ENCODE data around the gene RGS6.
"Not testable (repeated sequence)": the region's sequence is repeated elsewhere in the genome, so short reads cannot be mapped to it uniquely, and the experiment has no call there.

Gene RGS6

DNA sequence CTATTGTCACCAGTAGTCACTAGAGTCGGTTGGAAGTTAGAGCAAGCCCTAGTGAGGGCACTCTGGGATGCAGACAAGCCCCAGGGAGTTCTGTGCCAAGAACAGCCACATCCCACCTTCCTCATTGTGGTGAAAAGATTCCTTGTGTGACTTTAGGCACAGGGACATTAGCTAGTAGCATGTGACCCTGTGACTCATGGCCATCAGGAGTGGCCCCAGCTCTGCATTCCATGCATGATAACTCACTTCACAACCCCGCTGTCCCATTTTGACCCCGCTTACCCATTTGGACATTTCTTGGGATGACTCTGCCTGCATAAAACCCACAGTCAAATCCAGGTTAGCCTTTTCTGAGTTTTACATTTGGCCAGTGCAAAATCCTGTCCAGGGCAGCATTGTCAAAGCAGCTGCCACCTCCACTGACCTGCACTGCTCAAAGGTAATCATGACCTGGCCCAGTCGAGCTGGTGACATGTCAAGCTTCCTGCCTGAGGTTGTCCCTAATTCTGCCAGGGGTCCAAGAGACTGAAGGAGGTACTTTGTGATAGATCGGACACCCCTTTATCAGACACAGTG lies 531.1 kb downstream of the RGS6 start:
- FAIRE-seq, result no peak

DNA sequence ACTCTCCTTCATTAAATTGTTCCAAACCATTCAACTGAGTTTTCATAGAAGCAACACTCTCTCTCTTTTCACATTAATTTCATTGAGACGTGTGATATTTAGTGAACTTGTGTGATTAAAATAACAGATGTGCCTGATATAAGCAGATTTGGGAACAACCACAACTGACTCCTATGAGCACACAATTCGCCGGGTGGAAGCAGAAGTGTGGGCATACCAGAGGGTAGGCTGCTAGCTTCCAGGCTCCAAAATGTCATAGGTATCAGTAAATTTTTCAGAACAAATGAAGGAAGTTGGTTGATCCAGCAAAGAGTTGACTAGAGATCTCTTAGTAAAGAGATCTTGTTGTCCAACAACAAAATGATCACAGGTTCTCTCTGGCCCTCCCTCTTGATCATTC lies 532.0 kb downstream of the RGS6 start:
- no peak for FAIRE-seq

DNA sequence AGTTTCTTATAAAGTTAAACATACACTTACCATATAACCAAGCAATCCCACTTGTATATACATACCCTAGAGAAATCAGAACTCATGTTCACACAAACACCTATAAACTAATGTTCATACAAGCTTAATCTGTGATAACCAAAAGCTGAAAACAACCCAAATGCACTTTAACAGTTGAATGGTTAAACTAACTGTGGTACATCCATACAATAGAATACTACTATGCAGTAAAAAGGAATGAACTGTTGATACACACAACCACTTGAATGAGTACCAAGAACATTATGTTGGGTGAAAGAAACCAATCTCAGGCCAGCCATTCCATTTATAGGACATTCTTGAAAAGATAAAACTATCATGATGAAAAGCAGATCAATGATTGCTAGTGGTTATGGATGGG lies 534.1 kb downstream of the RGS6 start:
- FAIRE-seq, result no peak

DNA sequence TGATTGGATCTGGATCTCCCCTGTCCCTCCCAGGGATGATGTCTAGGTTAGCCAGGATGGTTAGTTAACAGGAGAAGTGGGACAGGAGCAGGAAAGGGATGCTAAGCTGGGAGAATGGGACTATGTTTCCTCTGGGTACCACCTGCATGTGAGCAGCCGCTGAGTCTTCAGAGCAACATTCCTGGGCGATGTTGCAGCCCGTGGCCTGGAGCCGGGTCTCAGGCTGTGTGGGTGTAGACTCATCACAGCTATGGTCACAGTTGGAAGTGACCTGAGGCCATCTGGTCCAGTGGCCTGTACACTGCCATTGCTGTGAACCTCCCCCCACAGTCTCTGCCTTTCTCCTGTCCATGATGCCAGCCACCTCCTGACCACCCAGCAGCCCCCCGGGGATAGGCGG lies 539.1 kb downstream of the RGS6 start:
- FAIRE-seq, result no peak

DNA sequence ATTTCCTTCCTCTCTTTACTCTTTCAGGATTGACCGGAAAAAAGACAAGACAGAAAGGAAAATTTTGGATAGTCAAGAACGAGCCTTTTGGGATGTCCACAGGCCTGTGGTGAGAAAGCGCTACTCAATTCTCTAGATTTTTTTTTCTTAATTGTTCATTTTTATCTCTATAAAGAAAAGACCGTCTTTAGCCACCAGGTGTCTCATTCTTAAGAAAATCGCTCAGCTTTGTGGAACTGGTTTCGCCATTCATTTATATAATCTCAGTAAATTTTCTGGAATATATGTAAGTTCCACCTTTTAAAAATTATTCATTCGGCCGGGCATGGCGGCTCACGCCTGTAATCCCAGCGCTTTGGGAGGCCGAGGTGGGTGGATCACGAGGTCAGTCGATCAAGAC lies 540.6 kb downstream of the RGS6 start:
- FAIRE-seq, result no peak

GRCh38 chr14:72476657-72477499 lies 544.6 kb downstream of the RGS6 start:
- no peak for FAIRE-seq

- FAIRE-seq, result not testable (repeated sequence)
These were observed 545.3 kb downstream of the RGS6 start for GRCh38 chr14:72477578-72477977.

- no peak for FAIRE-seq
These were observed 546.3 kb downstream of the RGS6 start for GRCh38 chr14:72478471-72478893.

- no peak for FAIRE-seq
These were observed 547.3 kb downstream of the RGS6 start for GRCh38 chr14:72479461-72479931.

DNA sequence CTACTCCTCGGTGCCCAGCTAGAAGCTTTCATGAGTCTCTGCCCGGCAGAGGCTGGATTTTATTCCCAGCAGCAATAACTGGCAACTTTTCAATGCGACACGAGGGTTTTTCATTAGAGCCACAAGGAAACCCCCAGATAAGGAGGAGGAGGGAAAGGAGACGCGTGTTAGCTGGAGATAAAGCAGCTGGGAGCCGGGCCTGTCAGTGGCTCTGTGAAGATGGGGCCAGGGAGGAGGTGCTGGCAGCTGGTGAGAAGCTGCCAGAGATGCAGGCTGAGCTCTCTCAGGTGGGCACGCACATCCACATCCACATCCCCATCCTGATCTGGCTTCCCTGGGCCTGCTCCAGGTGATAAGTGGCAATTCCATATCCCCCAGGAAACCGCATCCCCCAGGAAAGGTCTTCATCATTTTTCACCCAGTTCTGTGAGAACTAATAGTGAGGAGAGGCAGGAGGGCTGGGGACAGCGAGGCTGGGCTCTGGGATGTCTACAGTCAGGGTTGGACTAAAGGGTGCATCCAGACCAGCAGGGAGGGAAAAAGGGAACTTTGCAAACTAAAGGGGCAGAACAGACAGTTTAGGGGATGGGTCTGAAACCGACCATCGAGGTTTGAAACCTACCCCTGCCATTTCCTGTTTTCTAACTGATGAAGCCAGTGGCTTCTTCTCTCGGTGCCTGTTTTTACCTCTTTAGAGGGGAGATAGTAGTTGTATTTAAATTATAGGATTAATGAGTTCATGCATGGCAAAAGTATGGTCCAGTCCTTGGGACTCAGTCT lies 548.4 kb downstream of the RGS6 start:
- no peak for FAIRE-seq

- FAIRE-seq, result no peak
These were observed 551.1 kb downstream of the RGS6 start for GRCh38 chr14:72483311-72483710.

DNA sequence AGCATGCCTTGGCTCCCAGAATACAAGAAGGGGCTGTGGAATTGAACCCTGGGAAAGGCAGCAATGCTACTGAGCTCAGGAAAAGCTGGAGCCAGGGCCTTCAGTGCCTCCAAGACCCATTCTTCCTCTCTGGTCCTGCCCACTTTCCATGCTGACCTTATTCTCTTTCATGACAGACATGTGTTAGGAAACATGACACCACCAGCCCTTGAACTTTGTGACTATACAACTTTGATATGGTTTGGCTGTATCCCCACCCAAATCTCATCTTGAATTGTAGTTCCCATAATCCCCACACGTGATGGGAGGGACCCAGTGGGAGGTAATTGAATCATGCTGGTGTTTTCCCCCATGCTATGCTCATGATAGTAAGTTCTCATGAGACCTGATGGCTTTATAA lies 553.5 kb downstream of the RGS6 start:
- no peak for FAIRE-seq

- FAIRE-seq, result no peak
These were observed 556.3 kb downstream of the RGS6 start for GRCh38 chr14:72488514-72488913.

DNA sequence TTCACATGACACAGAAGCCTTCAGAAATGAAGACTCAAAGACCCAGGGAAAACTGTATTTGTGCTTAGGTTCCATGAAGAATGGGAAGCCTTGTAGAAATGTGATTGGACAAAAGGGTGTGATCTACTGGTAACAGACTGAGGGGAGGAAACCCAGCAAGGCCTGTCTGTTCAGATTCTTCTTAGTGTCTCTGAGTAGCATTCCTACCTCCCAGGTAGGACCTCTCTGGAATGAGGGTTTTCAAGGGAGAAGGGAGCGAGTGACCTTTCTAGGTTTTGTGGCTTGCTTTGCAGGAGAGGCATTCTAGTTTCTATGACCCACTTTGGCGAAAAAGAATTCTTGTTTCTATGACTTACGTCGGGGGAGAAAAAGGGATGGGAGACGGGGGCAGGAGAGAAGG lies 560.0 kb downstream of the RGS6 start:
- FAIRE-seq, result no peak

DNA sequence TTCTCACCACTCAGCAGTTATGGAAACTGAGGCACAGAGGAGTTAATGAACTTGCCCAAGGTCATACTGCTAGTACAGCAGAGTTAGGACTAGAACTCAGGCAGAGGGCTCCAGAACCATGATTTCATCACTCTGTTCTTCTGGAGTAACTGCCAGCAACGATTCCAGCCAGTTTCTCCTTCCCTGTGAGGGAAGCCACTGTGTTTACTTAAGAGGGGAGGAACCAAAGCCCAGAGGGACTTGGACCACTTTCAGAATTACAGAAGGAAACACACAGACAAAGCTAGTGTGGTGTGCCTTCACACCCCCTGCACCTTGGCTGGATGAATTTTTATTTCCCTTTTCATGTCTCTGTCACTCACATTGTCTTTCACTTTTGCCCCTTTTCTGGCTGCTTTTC lies 563.4 kb downstream of the RGS6 start:
- no peak for FAIRE-seq

- no peak for FAIRE-seq
These were observed 566.4 kb downstream of the RGS6 start for GRCh38 chr14:72498646-72499045.

GRCh38 chr14:72499746-72500145 lies 567.5 kb downstream of the RGS6 start:
- no peak for FAIRE-seq

GRCh38 chr14:72500234-72500838 lies 568.1 kb downstream of the RGS6 start:
- FAIRE-seq, result no peak

- FAIRE-seq, result no peak
These were observed 569.2 kb downstream of the RGS6 start for GRCh38 chr14:72501439-72501838.

DNA sequence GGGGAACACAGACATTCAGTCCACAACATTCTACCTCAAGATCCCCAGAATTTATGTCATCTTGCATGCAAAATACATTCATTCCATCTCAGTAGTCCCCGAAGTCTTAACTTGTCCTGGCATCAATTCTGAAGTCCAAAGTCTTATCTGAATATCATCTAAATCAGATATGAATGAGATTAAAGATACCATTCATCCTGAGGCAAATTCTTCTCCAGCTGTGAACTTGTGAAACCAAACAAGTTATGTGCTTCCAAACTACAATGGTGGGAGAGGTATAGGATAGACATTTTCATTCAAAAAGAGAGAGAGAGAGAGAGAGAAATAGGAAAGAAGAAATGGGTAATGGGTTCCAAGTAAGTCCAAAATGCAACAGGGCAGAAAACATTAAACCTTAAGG lies 571.0 kb downstream of the RGS6 start:
- FAIRE-seq, result no peak

DNA sequence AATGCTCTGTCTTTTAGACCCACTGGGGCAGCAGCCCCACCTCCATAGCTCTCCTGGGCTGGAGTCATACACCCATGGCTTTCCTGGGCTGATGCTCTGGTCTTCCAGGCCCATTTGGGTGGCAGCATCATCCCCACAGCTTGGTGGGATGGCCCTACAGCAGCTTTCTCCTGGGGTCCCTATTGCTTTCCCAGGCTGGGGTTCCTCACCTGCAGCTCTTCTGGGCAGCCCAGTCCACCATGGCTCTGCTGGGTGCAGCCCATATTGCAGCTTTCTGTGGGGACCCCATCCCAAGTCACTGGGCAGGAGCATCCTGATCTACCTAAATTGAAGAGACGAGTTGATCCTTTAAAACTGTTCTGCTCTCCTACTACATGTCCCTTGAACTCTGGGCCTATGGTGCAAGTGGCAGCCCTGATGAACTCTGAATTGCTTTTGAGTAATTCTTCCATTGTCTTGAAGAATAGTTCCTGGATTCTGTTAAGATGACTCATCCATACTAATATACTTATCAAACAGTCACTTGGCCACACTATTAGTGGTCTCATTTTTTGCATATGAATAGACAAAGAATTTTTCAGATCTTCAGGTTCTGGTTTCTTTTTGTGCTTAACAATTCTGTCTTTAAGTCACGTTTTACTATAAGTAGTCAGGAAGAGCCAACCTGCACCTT lies 571.6 kb downstream of the RGS6 start:
- FAIRE-seq, result no peak

DNA sequence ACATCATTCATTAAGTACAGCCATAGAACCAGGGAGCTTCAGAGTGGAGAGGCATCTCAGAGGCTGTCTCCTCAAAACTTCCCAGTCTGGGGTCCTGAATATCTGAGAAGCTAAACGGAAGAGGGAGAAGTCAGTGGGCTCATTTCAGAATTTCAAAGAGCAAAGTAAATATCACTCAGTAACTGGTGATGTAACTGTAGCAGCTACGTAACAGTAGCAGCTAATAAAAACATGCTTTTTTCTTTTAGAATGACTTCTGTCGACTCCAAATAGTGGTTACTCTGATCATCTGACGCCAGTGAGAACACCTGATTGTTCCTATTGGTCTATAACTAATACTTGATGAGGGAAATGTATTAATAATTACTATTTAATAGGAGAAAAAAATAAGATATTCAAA lies 578.3 kb downstream of the RGS6 start:
- FAIRE-seq, result no peak

DNA sequence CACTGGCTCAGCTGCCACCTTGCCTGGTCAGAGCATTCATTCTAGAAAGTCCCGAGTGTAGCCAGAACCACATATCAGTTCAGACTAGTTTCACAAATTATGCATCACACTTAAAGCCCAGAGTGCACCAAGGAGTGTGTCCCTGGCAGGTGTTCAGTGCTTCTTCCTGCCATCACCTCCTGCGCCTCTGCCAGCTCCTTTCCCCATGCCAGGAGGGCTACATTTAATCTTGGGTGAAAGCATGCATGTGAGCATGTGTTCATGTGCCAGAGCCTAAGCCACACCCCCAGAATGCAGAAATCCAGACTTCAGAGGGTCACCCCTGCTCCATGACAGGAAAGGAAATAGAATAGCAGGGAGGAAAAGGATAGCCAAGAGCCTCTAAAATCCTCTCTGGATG lies 580.1 kb downstream of the RGS6 start:
- no peak for FAIRE-seq
